ENCODE results near the gene GABBR2.

Gene GABBR2

GRCh38 chr9:98708933-98709911, at the start of gene GABBR2:
Gene GABBR2 (minus strand): TSS chr9:98708935. CDS start chr9:98708737, 198 bp downstream.
- no peak for DNase-seq

- DNase-seq: no peak
Observed at GRCh38 chr9:98755006-98755618, 46.4 kb upstream of the GABBR2 start.

- no peak for DNase-seq
Observed at GRCh38 chr9:98751210-98751609, 42.5 kb upstream of the GABBR2 start.

- no peak for DNase-seq
Observed at GRCh38 chr9:98750364-98751060, 41.8 kb upstream of the GABBR2 start.

GRCh38 chr9:98747476-98747875, 38.7 kb upstream of the GABBR2 start:
- DNase-seq: no peak

- DNase-seq: no peak
Observed at GRCh38 chr9:98745470-98745869, 36.7 kb upstream of the GABBR2 start.

- DNase-seq: no peak
Observed at GRCh38 chr9:98743818-98744611, 35.3 kb upstream of the GABBR2 start.

- DNase-seq: no peak
Observed at GRCh38 chr9:98743329-98743728, 34.6 kb upstream of the GABBR2 start.

- no peak for DNase-seq
Observed at GRCh38 chr9:98742325-98743280, 33.9 kb upstream of the GABBR2 start.

- no peak for DNase-seq
Observed at GRCh38 chr9:98740226-98740881, 31.6 kb upstream of the GABBR2 start.

- DNase-seq: no peak
Observed at GRCh38 chr9:98738741-98739140, 30.0 kb upstream of the GABBR2 start.

GRCh38 chr9:98736226-98736625, 27.5 kb upstream of the GABBR2 start:
- DNase-seq: no peak

GRCh38 chr9:98732801-98733200, 24.1 kb upstream of the GABBR2 start:
- no peak for DNase-seq

- no peak for DNase-seq
Observed at GRCh38 chr9:98732091-98732490, 23.4 kb upstream of the GABBR2 start.

GRCh38 chr9:98730871-98731270, 22.1 kb upstream of the GABBR2 start:
- DNase-seq: no peak

GRCh38 chr9:98728500-98728899, 19.8 kb upstream of the GABBR2 start:
- DNase-seq: no peak

GRCh38 chr9:98727428-98727827, 18.7 kb upstream of the GABBR2 start:
- DNase-seq: no peak

- DNase-seq: no peak
Observed at GRCh38 chr9:98726735-98727134, 18.0 kb upstream of the GABBR2 start.

GRCh38 chr9:98724810-98725530, 16.2 kb upstream of the GABBR2 start:
- DNase-seq: no peak

GRCh38 chr9:98721643-98722042, 12.9 kb upstream of the GABBR2 start:
- no peak for DNase-seq

Data from stimulated activated CD4-positive, alpha-beta T cell treated with anti-CD3 and anti-CD28 coated beads, Interleukin-4, amount 100 ng/mL, for 1 hour (primary cell).